HepG2 (cell line): Measurements from ENCODE around the gene TMEM167A. TPM values are rescaled to one million over a fixed set of nuclear protein-coding genes. Genes with fewer than 3 reads are reported as not detected.
A peak's percentile ranks its signal among the peaks of the same experiment; 100 is the strongest.

ENCODE experiments used
- AKAP8 ChIP-seq: sonication (generic); formaldehyde crosslinking; IDR thresholded peaks from 2 replicates; pipeline ENCODE4 v1.5.1; 2020; ENCODE audit warnings: mild to moderate bottlenecking, missing genetic modification reagents
- CBX2 ChIP-seq, 2 experiments: fragments of 200-600 bp in 1 of 2; sonication (generic); formaldehyde crosslinking in 1 of 2; IDR thresholded peaks; 2 replicates each; pipeline versions ENCODE4 v1.7.0 to v1.8.1; 2018 to 2022; ENCODE audit warnings: low read depth in 2 of 2, low read length in 1 of 2, mild to moderate bottlenecking in 1 of 2, missing genetic modification reagents in 1 of 2
- IRF2 ChIP-seq: IDR thresholded peaks from 2 replicates; pipeline ENCODE4 v1.6.1; 2018; ENCODE audit warnings: missing genetic modification reagents, missing compliant biosample characterization
- NR2C2 ChIP-seq: sonication (generic); formaldehyde crosslinking; IDR thresholded peaks from 2 replicates; pipeline ENCODE4 v1.4.0; 2020; ENCODE audit warnings: missing genetic modification reagents, mild to moderate bottlenecking, moderate library complexity, borderline replicate concordance
- PITX1 ChIP-seq: sonication (generic); formaldehyde crosslinking; IDR thresholded peaks from 2 replicates; pipeline ENCODE4 v1.5.1; 2020; ENCODE audit warnings: mild to moderate bottlenecking, missing genetic modification reagents
- POLR2A ChIP-seq, 2 experiments: IDR thresholded peaks; 2 replicates each; pipeline ENCODE4 v1.6.1; 2011; ENCODE audit warnings: low read depth in 2 of 2, low read length in 2 of 2, mild to moderate bottlenecking in 1 of 2, moderate library complexity in 1 of 2; ENCODE audit not compliant: insufficient read depth in 1 of 2
- RBAK ChIP-seq: sonication (generic); formaldehyde crosslinking; IDR thresholded peaks from 2 replicates; pipeline ENCODE4 v1.5.1; 2020; ENCODE audit warnings: mild to moderate bottlenecking, missing genetic modification reagents
- SRF ChIP-seq: IDR thresholded peaks from 2 replicates; pipeline ENCODE4 v1.6.1; 2011; ENCODE audit warnings: mild to moderate bottlenecking, low read depth, low read length, moderate library complexity
- ZBTB38 ChIP-seq: sonication (generic); formaldehyde crosslinking; IDR thresholded peaks from 2 replicates; pipeline ENCODE4 v1.5.1; 2020; ENCODE audit warnings: mild to moderate bottlenecking, missing genetic modification reagents
- ZMAT3 ChIP-seq: sonication (generic); formaldehyde crosslinking; conservative IDR thresholded peaks from 2 replicates; pipeline ENCODE4 v1.7.0; 2021; ENCODE audit warnings: missing genetic modification reagents
- ZNF10 ChIP-seq: sonication (generic); formaldehyde crosslinking; IDR thresholded peaks from 2 replicates; pipeline ENCODE4 v1.4.0; 2020; ENCODE audit warnings: mild to moderate bottlenecking, low read depth, missing genetic modification reagents, borderline replicate concordance
- ZNF232 ChIP-seq: sonication (generic); formaldehyde crosslinking; IDR thresholded peaks from 2 replicates; pipeline ENCODE4 v1.4.0; 2020; ENCODE audit warnings: missing genetic modification reagents, borderline replicate concordance
- ZNF263 ChIP-seq: sonication (generic); formaldehyde crosslinking; IDR thresholded peaks from 2 replicates; pipeline ENCODE4 v1.4.0; 2020; ENCODE audit warnings: missing genetic modification reagents
- ZNF326 ChIP-seq: sonication (generic); formaldehyde crosslinking; IDR thresholded peaks from 2 replicates; pipeline ENCODE4 v1.4.0; 2020; ENCODE audit warnings: missing genetic modification reagents, borderline replicate concordance
- ZNF460 ChIP-seq: sonication (generic); formaldehyde crosslinking; IDR thresholded peaks from 2 replicates; pipeline ENCODE4 v1.5.1; 2020; ENCODE audit warnings: missing genetic modification reagents, mild to moderate bottlenecking, borderline replicate concordance
- polyA plus RNA-seq, 8 experiments: library from polyadenylated mRNA; depleted of rRNA in 3 of 8; stranded (reverse) in 7 of 8; unstranded in 1 of 8; fragments of >200 nt; fragmentation: Illumina TruSeq in 4 of 8; extraction: Trizol in 4 of 8; gene quantifications; 2 replicates each; pipeline versions ENCODE4 v1.2.1 to v1.2.3, GENCODE V29; 2011 to 2016; ENCODE audit warnings: low read depth in 4 of 8, missing spikeins in 1 of 8, mixed read lengths in 1 of 8; ENCODE audit not compliant: insufficient read depth in 1 of 8
- total RNA-seq, 5 experiments: library from RNA; depleted of rRNA; stranded (reverse); fragments of >200 nt; fragmentation: Illumina TruSeq; extraction: Trizol; gene quantifications; 2 replicates each; pipeline ENCODE4 v1.2.3, GENCODE V29; 2016; ENCODE audit warnings: low read depth in 1 of 5
- TF ChIP-seq, protein P1 (sequence below): sonication (generic); formaldehyde crosslinking; IDR thresholded peaks from 2 replicates; pipeline ENCODE4 v1.4.0; 2020; ENCODE audit warnings: missing genetic modification reagents
- TF ChIP-seq, protein P2 (sequence below): fragments of 450-650 bp; IDR thresholded peaks from 2 replicates; pipeline ENCODE4 v1.6.1; 2016
- TF ChIP-seq, protein P3 (sequence below): sonication (generic); formaldehyde crosslinking; IDR thresholded peaks from 2 replicates; pipeline ENCODE4 v1.4.0; 2020; ENCODE audit warnings: low read depth, mild to moderate bottlenecking, missing genetic modification reagents
- TF ChIP-seq, protein P4 (sequence below): sonication (generic); formaldehyde crosslinking; IDR thresholded peaks from 2 replicates; pipeline ENCODE4 v1.8.0; 2022; ENCODE audit warnings: mild to moderate bottlenecking, missing genetic modification reagents; ENCODE audit not compliant: insufficient replicate concordance
- TF ChIP-seq, protein P5 (sequence below): sonication (generic); formaldehyde crosslinking; IDR thresholded peaks from 2 replicates; pipeline ENCODE4 v1.5.0; 2020; ENCODE audit warnings: missing genetic modification reagents, mild to moderate bottlenecking, borderline replicate concordance

TMEM167A gene
- total and polyA plus RNA-seq, 2 of the 13 experiments (the other 11 are each of a cell fraction or from before 2014, with no cell fraction given), result 47.0 to 78.7 TPM

DNA sequence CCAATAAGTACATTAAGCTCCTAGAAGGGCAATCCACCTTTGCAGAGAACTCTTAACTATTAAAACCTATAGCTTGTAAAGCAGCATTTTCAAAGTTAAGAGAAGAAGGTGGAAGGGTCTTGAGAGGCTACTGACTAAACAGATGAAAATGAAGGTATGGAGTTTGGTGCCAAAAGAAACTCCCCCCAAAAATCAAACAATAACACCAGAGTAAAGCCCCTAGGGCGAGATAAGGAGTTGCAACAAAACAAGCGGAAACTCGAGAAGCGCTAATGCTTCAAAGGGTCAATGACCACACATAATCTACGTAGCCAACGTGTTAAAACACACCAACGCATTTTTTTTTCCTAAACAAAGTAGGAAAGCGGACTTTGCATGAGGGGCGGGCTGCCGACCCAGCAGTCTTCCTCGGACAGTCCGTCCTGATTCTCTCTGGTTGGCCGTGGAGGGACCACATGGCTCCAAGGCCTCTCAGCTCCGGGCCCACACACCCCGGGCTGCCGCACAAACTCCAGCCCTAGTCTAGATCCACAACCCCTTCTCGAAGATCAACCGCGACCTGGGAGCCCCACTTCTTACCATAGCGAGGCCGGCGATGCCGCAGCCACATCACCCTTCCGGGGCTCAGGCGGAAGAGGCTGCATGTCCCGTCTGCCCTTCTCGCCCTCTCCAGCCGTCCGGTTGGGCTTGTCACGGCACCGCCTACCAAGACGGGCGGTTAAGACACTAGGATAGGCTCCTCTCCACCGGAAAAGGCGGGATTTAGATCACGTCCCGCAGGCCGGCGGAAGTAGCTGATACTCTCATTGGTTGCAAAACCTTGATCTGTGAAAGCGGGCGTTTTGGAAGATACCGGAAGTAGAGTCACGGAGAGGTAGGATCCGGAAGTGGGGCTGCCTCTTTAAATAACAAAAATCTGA, at the start of gene TMEM167A, which contains the start of gene XRCC4 (continued):
- no peak for TF ChIP-seq AKAP8
- no peak; the same call in 1 of the 2 replicates for TF ChIP-seq IRF2
- no peak for TF ChIP-seq RBAK (CRISPR knock-in tag)
- no peak for TF ChIP-seq SRF
- TF ChIP-seq, protein P1, sequence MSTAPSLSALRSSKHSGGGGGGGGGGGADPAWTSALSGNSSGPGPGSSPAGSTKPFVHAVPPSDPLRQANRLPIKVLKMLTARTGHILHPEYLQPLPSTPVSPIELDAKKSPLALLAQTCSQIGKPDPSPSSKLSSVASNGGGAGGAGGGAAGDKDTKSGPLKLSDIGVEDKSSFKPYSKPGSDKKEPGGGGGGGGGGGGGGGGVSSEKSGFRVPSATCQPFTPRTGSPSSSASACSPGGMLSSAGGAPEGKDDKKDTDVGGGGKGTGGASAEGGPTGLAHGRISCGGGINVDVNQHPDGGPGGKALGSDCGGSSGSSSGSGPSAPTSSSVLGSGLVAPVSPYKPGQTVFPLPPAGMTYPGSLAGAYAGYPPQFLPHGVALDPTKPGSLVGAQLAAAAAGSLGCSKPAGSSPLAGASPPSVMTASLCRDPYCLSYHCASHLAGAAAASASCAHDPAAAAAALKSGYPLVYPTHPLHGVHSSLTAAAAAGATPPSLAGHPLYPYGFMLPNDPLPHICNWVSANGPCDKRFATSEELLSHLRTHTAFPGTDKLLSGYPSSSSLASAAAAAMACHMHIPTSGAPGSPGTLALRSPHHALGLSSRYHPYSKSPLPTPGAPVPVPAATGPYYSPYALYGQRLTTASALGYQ (CRISPR knock-in tag), result no peak
- no peak for TF ChIP-seq ZNF263 (CRISPR knock-in tag)
- peak; percentile 92 to 98 for TF ChIP-seq POLR2A (IDR thresholded peaks at IDR 0.05; ENCODE audit: insufficient read depth in 1 of 2, low read depth in 2 of 2, low read length in 2 of 2)
- TF ChIP-seq, protein P2, sequence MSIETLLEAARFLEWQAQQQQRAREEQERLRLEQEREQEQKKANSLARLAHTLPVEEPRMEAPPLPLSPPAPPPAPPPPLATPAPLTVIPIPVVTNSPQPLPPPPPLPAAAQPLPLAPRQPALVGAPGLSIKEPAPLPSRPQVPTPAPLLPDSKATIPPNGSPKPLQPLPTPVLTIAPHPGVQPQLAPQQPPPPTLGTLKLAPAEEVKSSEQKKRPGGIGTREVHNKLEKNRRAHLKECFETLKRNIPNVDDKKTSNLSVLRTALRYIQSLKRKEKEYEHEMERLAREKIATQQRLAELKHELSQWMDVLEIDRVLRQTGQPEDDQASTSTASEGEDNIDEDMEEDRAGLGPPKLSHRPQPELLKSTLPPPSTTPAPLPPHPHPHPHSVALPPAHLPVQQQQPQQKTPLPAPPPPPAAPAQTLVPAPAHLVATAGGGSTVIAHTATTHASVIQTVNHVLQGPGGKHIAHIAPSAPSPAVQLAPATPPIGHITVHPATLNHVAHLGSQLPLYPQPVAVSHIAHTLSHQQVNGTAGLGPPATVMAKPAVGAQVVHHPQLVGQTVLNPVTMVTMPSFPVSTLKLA, result 0 out of 2 replicates have a peak, but pooled peaks have one; percentile 10
- TF ChIP-seq ZBTB38, result peak; percentile 66
- peak; percentile 49 for TF ChIP-seq NR2C2 (CRISPR knock-in tag)
- no peak for TF ChIP-seq ZNF326 (CRISPR knock-in tag)
- TF ChIP-seq, protein P3, sequence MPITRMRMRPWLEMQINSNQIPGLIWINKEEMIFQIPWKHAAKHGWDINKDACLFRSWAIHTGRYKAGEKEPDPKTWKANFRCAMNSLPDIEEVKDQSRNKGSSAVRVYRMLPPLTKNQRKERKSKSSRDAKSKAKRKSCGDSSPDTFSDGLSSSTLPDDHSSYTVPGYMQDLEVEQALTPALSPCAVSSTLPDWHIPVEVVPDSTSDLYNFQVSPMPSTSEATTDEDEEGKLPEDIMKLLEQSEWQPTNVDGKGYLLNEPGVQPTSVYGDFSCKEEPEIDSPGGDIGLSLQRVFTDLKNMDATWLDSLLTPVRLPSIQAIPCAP (CRISPR knock-in tag), result no peak
- TF ChIP-seq ZMAT3 (CRISPR knock-in tag), result no peak; the same call in 1 of the 2 replicates
- TF ChIP-seq ZNF10 (CRISPR knock-in tag), result no peak
- TF ChIP-seq ZNF460 (CRISPR knock-in tag), result no peak
- TF ChIP-seq, protein P4, sequence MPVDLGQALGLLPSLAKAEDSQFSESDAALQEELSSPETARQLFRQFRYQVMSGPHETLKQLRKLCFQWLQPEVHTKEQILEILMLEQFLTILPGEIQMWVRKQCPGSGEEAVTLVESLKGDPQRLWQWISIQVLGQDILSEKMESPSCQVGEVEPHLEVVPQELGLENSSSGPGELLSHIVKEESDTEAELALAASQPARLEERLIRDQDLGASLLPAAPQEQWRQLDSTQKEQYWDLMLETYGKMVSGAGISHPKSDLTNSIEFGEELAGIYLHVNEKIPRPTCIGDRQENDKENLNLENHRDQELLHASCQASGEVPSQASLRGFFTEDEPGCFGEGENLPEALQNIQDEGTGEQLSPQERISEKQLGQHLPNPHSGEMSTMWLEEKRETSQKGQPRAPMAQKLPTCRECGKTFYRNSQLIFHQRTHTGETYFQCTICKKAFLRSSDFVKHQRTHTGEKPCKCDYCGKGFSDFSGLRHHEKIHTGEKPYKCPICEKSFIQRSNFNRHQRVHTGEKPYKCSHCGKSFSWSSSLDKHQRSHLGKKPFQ, result no peak
- 0 out of 2 replicates have a peak, but pooled peaks have one; percentile 41 for TF ChIP-seq PITX1 (CRISPR knock-in tag)
- TF ChIP-seq CBX2 (IDR thresholded peaks at IDR 0.05; ENCODE audit: low read depth, low read length), result no peak
- TF ChIP-seq CBX2 (CRISPR knock-in tag; IDR thresholded peaks at IDR 0.05; ENCODE audit: low read depth), result no peak
- TF ChIP-seq, protein P5, sequence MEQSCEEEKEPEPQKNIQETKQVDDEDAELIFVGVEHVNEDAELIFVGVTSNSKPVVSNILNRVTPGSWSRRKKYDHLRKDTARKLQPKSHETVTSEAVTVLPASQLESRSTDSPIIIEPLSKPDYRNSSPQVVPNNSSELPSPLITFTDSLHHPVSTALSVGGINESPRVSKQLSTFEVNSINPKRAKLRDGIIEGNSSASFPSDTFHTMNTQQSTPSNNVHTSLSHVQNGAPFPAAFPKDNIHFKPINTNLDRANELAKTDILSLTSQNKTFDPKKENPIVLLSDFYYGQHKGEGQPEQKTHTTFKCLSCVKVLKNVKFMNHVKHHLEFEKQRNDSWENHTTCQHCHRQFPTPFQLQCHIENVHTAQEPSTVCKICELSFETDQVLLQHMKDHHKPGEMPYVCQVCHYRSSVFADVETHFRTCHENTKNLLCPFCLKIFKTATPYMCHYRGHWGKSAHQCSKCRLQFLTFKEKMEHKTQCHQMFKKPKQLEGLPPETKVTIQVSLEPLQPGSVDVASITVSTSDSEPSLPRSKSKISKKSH, result 0 out of 2 replicates have a peak, but pooled peaks have one; percentile 39
- TF ChIP-seq ZNF232 (CRISPR knock-in tag), result no peak
